GM12878 (cell line): ENCODE results near the gene ATRNL1.

Source experiments
- CTCF ChIP-seq, 3 experiments: IDR thresholded peaks in 2 of 3; conservative IDR thresholded peaks in 1 of 3; 2 replicates each; pipeline ENCODE4 v1.5.1; 2011; ENCODE audit warnings: low read depth in 3 of 3, low read length in 3 of 3, mild to moderate bottlenecking in 3 of 3, control low read depth in 2 of 3, moderate library complexity in 2 of 3, inconsistent platforms in 1 of 3, mixed read lengths in 1 of 3; ENCODE audit not compliant: control insufficient read depth in 2 of 3, insufficient read depth in 1 of 3; ENCODE audit errors: extremely low read depth in 1 of 3
- EZH2 ChIP-seq: IDR thresholded peaks from 2 replicates; pipeline ENCODE4 v1.6.1; 2012; ENCODE audit warnings: low read depth, mild to moderate bottlenecking, control low read depth, inconsistent platforms, low read length, borderline replicate concordance; ENCODE audit not compliant: control insufficient read depth
- POLR2AphosphoS2 ChIP-seq: IDR thresholded peaks from 2 replicates; pipeline ENCODE4 v1.6.1; 2011; ENCODE audit warnings: low read depth, mild to moderate bottlenecking, low read length, improper control_type of control experiment, moderate library complexity
- RFX5 ChIP-seq: IDR thresholded peaks from 2 replicates; pipeline ENCODE4 v1.6.1; 2011; ENCODE audit warnings: low read depth, low read length, improper control_type of control experiment
- SMC3 ChIP-seq: IDR thresholded peaks from 2 replicates; pipeline ENCODE4 v1.6.1; 2011; ENCODE audit warnings: low read length, improper control_type of control experiment, borderline replicate concordance
- ZNF384 ChIP-seq: IDR thresholded peaks from 2 replicates; pipeline ENCODE4 v1.6.1; 2012; ENCODE audit warnings: low read depth, mild to moderate bottlenecking, low read length, improper control_type of control experiment, borderline replicate concordance

GRCh38 chr10:115851695-115852094, 758.5 kb downstream of the ATRNL1 start:
- no peak for TF ChIP-seq EZH2
- TF ChIP-seq CTCF (IDR thresholded peaks at IDR 0.05 in 2 of 3, conservative IDR thresholded peaks at IDR 0.05 in 1 of 3; ENCODE audit: control insufficient read depth in 2 of 3, extremely low read depth in 1 of 3, insufficient read depth in 1 of 3, low read depth in 3 of 3, low read length in 3 of 3) = no peak
- no peak for TF ChIP-seq ZNF384
- TF ChIP-seq SMC3 = no peak
- no peak for TF ChIP-seq POLR2AphosphoS2
- TF ChIP-seq RFX5 = no peak
